ENCODE measurements around the gene CNOT9. TPM values are rescaled to one million over a fixed set of nuclear protein-coding genes. Genes with fewer than 3 reads are reported as not detected.

The CNOT9 gene
- total RNA-seq, 1 experiment from 2014 or later: 86.8 TPM

GRCh38 chr2:218536804-218537494 is 31.7 kb upstream of the CNOT9 start:
- Histone ChIP-seq H3K79me2 (ENCODE audit: low read length) (no peaks in the 10 kb centered on the region), H3F3A (ENCODE audit: low read length, unreplicated experiment) (no peaks in the 10 kb centered on the region), H3K4me3 (ENCODE audit: low read length) (no peak overlapping the region), H3K9me3 (ENCODE audit: low read length) (no peaks in the 10 kb centered on the region), H3K9ac (ENCODE audit: low read length) (no peak overlapping the region), H3K4me2 (ENCODE audit: low read length) (no peak overlapping the region), H2AFZ (ENCODE audit: low read length) (no peak overlapping the region), H3K27ac (ENCODE audit: low read length) (no peak overlapping the region), H3K36me3 (ENCODE audit: low read depth, low read length) (peaks cover 23% of the 10 kb centered on the region; the same call in 1 of the 2 replicates), H4K20me1 (ENCODE audit: low read length) (no peaks in the 10 kb centered on the region), H3K27me3 (ENCODE audit: low read length) (no peaks in the 10 kb centered on the region), H3K9me2 (replicated peaks; ENCODE audit: low read length) (no peaks in the 10 kb centered on the region), H3K4me1 (ENCODE audit: insufficient read depth, low read length) (no peaks in the 10 kb centered on the region)
- ChIA-PET CTCF (no interaction called here), POLR2A (ENCODE audit: unreplicated experiment) (no interaction called here)
- intact Hi-C loops (cut with micrococcal nuclease): no loop called here
- ATAC-seq (peak; percentile 55; the same call in 1 of the 2 replicates), DNase-seq (peak; percentile 41)
- no TSS peak for BruUV-seq (replicated peaks)
- TF ChIP-seq EZH2phosphoT487 (IDR thresholded peaks at IDR 0.05; ENCODE audit: borderline replicate concordance, low read length) (no peak), CTCF (conservative IDR thresholded peaks at IDR 0.05; ENCODE audit: low read depth, low read length) (no peak)

GRCh38 chr2:218540015-218540414 is 28.6 kb upstream of the CNOT9 start:
- no peak overlapping the region for H3K27ac ChIP-seq (ENCODE audit: low read length)
- no peak overlapping the region for H3K9ac ChIP-seq (ENCODE audit: low read length)
- POLR2A ChIA-PET (ENCODE audit: unreplicated experiment): no interaction called here
- no peak for TF ChIP-seq EZH2 (IDR thresholded peaks at IDR 0.05; ENCODE audit: low read length, unreplicated experiment)
- no peak for TF ChIP-seq CTCF (conservative IDR thresholded peaks at IDR 0.05; ENCODE audit: low read depth, low read length)
- no peak for TF ChIP-seq EZH2phosphoT487 (IDR thresholded peaks at IDR 0.05; ENCODE audit: borderline replicate concordance, low read length)
- no peaks in the 10 kb centered on the region for H3K9me3 ChIP-seq (ENCODE audit: low read length)
- no peak for ATAC-seq
- H3F3A ChIP-seq (ENCODE audit: low read length, unreplicated experiment): no peaks in the 10 kb centered on the region
- H3K9me2 ChIP-seq (replicated peaks; ENCODE audit: low read length): no peaks in the 10 kb centered on the region
- H3K27me3 ChIP-seq (ENCODE audit: low read length): no peaks in the 10 kb centered on the region
- no peak overlapping the region for H3K4me2 ChIP-seq (ENCODE audit: low read length)
- no peak overlapping the region for H2AFZ ChIP-seq (ENCODE audit: low read length)
- H3K4me1 ChIP-seq (ENCODE audit: insufficient read depth, low read length): no peaks in the 10 kb centered on the region
- H4K20me1 ChIP-seq (ENCODE audit: low read length): no peaks in the 10 kb centered on the region
- H3K4me3 ChIP-seq (ENCODE audit: low read length): no peak overlapping the region
- H3K36me3 ChIP-seq (ENCODE audit: low read depth, low read length): peaks cover 30% of the 10 kb centered on the region
- CTCF ChIA-PET: no interaction called here
- DNase-seq: no peak
- H3K79me2 ChIP-seq (ENCODE audit: low read length): no peaks in the 10 kb centered on the region
- BruUV-seq (replicated peaks): no TSS peak
- intact Hi-C loops (cut with micrococcal nuclease): no loop called here

GRCh38 chr2:218546012-218546411 is 22.6 kb upstream of the CNOT9 start:
- no peaks in the 10 kb centered on the region for H3K27me3 ChIP-seq (ENCODE audit: low read length)
- H3K9me3 ChIP-seq (ENCODE audit: low read length): no peaks in the 10 kb centered on the region
- H2AFZ ChIP-seq (ENCODE audit: low read length): no peak overlapping the region
- peaks cover 40% of the 10 kb centered on the region for H3K36me3 ChIP-seq (ENCODE audit: low read depth, low read length)
- no peaks in the 10 kb centered on the region for H4K20me1 ChIP-seq (ENCODE audit: low read length)
- intact Hi-C loops (cut with micrococcal nuclease): loop anchor here (2.0 kb wide), 1 partner anchor 37 kb away; no protein-coding TSS in a partner anchor
- BruUV-seq (replicated peaks): no TSS peak
- no peak overlapping the region for H3K4me2 ChIP-seq (ENCODE audit: low read length)
- POLR2A ChIA-PET (ENCODE audit: unreplicated experiment): no interaction called here
- H3K9ac ChIP-seq (ENCODE audit: low read length): no peak overlapping the region
- CTCF ChIA-PET: no interaction called here
- no peak for DNase-seq
- H3K79me2 ChIP-seq (ENCODE audit: low read length): no peaks in the 10 kb centered on the region
- peak; percentile 81 for ATAC-seq
- H3K4me3 ChIP-seq (ENCODE audit: low read length): no peak overlapping the region
- no peak overlapping the region for H3K27ac ChIP-seq (ENCODE audit: low read length)
- no peaks in the 10 kb centered on the region for H3F3A ChIP-seq (ENCODE audit: low read length, unreplicated experiment)
- no peaks in the 10 kb centered on the region for H3K4me1 ChIP-seq (ENCODE audit: insufficient read depth, low read length)
- no peaks in the 10 kb centered on the region for H3K9me2 ChIP-seq (replicated peaks; ENCODE audit: low read length)
- no peak for TF ChIP-seq EZH2phosphoT487 (IDR thresholded peaks at IDR 0.05; ENCODE audit: borderline replicate concordance, low read length)
- no peak for TF ChIP-seq EZH2 (IDR thresholded peaks at IDR 0.05; ENCODE audit: low read length, unreplicated experiment)
- no peak for TF ChIP-seq CTCF (conservative IDR thresholded peaks at IDR 0.05; ENCODE audit: low read depth, low read length)
